Choroid plexus epithelial cell (primary cell): ENCODE results near the gene PPP1R2.
A peak's percentile ranks its signal among the peaks of the same experiment; 100 is the strongest.
"Not testable (repeated sequence)": the region's sequence is repeated elsewhere in the genome, so short reads cannot be mapped to it uniquely, and the experiment has no call there.

Experiments used
- DNase-seq: peaks from one replicate; pipeline ENCODE4 v3.0.0-alpha.2; 2010; ENCODE audit warnings: low read depth
- H3K4me3 ChIP-seq: 2 replicates; pipeline ENCODE4 v1.5.1; 2011; ENCODE audit warnings: low read depth, mild to moderate bottlenecking, control low read depth, low read length, moderate library complexity
- TF ChIP-seq, protein P1 (sequence below): conservative IDR thresholded peaks from 2 replicates; pipeline ENCODE4 v1.5.1; 2011; ENCODE audit warnings: low read depth, mild to moderate bottlenecking, control low read depth, inconsistent platforms, low read length, moderate library complexity

PPP1R2 gene

GRCh38 chr3:195511136-195511535 lies 32.0 kb downstream of the PPP1R2 start:
- no peak overlapping the region for H3K4me3 ChIP-seq
- no peak for DNase-seq
- TF ChIP-seq, protein P1, sequence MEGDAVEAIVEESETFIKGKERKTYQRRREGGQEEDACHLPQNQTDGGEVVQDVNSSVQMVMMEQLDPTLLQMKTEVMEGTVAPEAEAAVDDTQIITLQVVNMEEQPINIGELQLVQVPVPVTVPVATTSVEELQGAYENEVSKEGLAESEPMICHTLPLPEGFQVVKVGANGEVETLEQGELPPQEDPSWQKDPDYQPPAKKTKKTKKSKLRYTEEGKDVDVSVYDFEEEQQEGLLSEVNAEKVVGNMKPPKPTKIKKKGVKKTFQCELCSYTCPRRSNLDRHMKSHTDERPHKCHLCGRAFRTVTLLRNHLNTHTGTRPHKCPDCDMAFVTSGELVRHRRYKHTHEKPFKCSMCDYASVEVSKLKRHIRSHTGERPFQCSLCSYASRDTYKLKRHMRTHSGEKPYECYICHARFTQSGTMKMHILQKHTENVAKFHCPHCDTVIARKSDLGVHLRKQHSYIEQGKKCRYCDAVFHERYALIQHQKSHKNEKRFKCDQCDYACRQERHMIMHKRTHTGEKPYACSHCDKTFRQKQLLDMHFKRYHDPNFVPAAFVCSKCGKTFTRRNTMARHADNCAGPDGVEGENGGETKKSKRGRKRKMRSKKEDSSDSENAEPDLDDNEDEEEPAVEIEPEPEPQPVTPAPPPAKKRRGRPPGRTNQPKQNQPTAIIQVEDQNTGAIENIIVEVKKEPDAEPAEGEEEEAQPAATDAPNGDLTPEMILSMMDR: no peak

DNA sequence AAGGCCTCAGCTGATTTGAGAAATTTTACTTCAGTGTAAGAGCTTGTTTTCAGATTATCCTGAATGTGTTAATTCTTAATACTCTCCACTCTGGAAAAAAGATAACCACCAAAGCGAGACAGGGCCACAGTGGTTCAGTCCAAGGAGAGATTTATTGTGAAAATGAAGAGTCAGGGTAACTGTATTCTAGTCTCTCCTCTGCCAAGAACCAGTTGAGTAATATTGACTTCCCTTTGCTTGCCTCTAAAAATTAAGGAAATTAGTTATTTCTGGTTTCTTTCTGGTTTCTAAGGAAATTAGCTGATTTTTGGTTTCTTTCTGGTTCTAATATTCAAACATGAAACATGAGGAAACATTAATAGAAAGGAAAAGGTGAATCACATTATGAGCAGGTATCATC lies 34.9 kb downstream of the PPP1R2 start:
- TF ChIP-seq, protein P1: no peak
- no peak overlapping the region for H3K4me3 ChIP-seq
- no peak for DNase-seq

- TF ChIP-seq, protein P1: no peak
- no peak overlapping the region for H3K4me3 ChIP-seq
- DNase-seq: no peak
Observed at GRCh38 chr3:195475614-195476013, 67.5 kb downstream of the PPP1R2 start.

GRCh38 chr3:195475116-195475515 lies 68.0 kb downstream of the PPP1R2 start:
- not testable (repeated sequence) for DNase-seq, H3K4me3 ChIP-seq

- TF ChIP-seq, protein P1: no peak
- H3K4me3 ChIP-seq: no peak overlapping the region
- no peak for DNase-seq
Observed at GRCh38 chr3:195468841-195469240, 74.3 kb downstream of the PPP1R2 start.

DNA sequence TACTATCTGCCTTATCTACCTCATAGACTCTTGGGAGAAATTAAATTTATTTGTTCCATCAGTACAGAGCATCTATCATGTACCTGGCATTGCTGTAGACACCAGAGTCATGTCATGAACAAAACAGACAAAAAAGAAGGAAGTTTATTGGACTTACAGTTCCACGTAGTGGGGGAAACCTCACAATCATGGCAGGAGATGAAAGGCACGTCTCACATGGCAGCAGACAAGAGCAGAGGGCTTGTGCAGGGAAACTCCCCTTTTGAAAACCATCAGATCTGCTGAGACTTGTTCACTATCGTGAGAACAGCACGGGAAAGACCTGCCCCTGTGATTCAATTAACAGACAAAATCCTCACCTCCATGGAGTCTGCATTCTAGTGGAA lies 74.7 kb downstream of the PPP1R2 start:
- no peak for DNase-seq
- TF ChIP-seq, protein P1: no peak
- H3K4me3 ChIP-seq: no peak overlapping the region

DNA sequence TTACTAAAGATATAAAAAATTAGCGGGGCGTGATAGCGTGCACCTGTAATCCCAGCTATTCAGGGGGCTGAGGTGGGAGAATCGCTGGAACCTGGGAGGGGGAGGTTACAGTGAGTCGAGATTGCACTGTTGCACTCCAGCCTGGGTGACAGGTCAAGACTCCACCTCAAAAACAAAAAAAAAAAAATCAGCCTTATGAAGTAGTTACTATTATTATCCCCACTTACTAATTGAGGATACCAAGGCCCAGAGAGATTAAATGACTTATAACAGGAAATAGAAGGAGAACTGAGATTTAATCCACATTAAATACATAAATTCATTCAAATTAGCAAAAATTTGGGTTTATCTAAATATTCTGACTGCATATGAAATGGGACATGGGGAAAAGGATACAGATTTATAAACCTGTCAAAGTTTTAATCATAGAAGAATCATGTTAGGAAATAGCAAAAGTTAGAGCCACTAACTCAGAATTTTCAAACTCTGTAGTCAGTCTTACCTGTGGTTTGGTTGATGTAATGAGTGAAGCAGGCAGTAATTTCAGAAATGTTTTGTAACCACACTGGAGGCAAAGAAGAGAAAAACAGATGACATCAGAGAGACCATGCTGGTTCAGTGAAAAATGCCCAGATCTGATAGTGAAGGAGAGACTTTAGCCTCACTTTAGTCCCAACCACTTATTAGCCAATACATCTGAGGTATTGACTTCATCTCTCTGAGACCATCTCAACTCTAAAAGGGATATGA lies 75.3 kb downstream of the PPP1R2 start:
- DNase-seq: peak; percentile 88
- TF ChIP-seq, protein P1: no peak
- no peak overlapping the region for H3K4me3 ChIP-seq
